Effector CD8-positive, alpha-beta T cell (primary cell): ENCODE data around the gene MLANA.
A peak's percentile ranks its signal among the peaks of the same experiment; 100 is the strongest.
"Not testable (repeated sequence)": the region's sequence is repeated elsewhere in the genome, so short reads cannot be mapped to it uniquely, and the experiment has no call there.

ENCODE experiments used
- DNase-seq: peaks from one replicate; lab custom pipeline; 2025; lab: John Stamatoyannopoulos, UW

Gene MLANA

GRCh38 chr9:5869315-5870019 lies 21.2 kb upstream of the MLANA start:
- no peak for DNase-seq

GRCh38 chr9:5870020-5870339 lies 20.7 kb upstream of the MLANA start:
- no peak for DNase-seq

- no peak for DNase-seq
These were observed 20.0 kb upstream of the MLANA start for GRCh38 chr9:5870691-5871090.

- no peak for DNase-seq
These were observed 18.9 kb upstream of the MLANA start for GRCh38 chr9:5871785-5872184.

GRCh38 chr9:5872511-5872910 lies 18.2 kb upstream of the MLANA start:
- no peak for DNase-seq

- no peak for DNase-seq
These were observed 17.2 kb upstream of the MLANA start for GRCh38 chr9:5873439-5873838.

GRCh38 chr9:5874048-5874447 lies 16.6 kb upstream of the MLANA start:
- no peak for DNase-seq

GRCh38 chr9:5876026-5876425 lies 14.7 kb upstream of the MLANA start:
- DNase-seq, result no peak

GRCh38 chr9:5876711-5877110 lies 14.0 kb upstream of the MLANA start:
- DNase-seq, result no peak

GRCh38 chr9:5879419-5880181 lies 11.1 kb upstream of the MLANA start:
- DNase-seq, result no peak

GRCh38 chr9:5882244-5883012 lies 8.3 kb upstream of the MLANA start:
- not testable (repeated sequence) for DNase-seq

GRCh38 chr9:5884191-5884590 lies 6.5 kb upstream of the MLANA start:
- no peak for DNase-seq

GRCh38 chr9:5886114-5886939 lies 4.4 kb upstream of the MLANA start:
- peak; percentile 51 for DNase-seq

- DNase-seq, result no peak
These were observed 1.9 kb downstream of the MLANA start for GRCh38 chr9:5892456-5893133.

GRCh38 chr9:5893134-5893505 lies 2.4 kb downstream of the MLANA start:
- DNase-seq, result no peak

- DNase-seq, result no peak
These were observed 3.0 kb downstream of the MLANA start for GRCh38 chr9:5893591-5894236.

GRCh38 chr9:5894237-5894959 lies 3.7 kb downstream of the MLANA start:
- no peak for DNase-seq

- DNase-seq, result no peak
These were observed 5.1 kb downstream of the MLANA start for GRCh38 chr9:5895782-5896181.

GRCh38 chr9:5896863-5897262 lies 6.2 kb downstream of the MLANA start:
- DNase-seq, result no peak

GRCh38 chr9:5897851-5898250 lies 7.2 kb downstream of the MLANA start:
- DNase-seq, result no peak
